Measurements from ENCODE around the gene MX2.
"Not testable (repeated sequence)": the region's sequence is repeated elsewhere in the genome, so short reads cannot be mapped to it uniquely, and the experiment has no call there.

Gene MX2

GRCh38 chr21:41387042-41387819 lies 25.4 kb downstream of the MX2 start:
- DNase-seq (ENCODE audit: low read depth), result no peak

- no peak for DNase-seq (ENCODE audit: low read depth)
Observed at GRCh38 chr21:41387824-41388223, 26.0 kb downstream of the MX2 start.

GRCh38 chr21:41388259-41388658 lies 26.4 kb downstream of the MX2 start:
- no peak for DNase-seq (ENCODE audit: low read depth)

- DNase-seq (ENCODE audit: low read depth), result no peak
Observed at GRCh38 chr21:41390043-41390639, 28.3 kb downstream of the MX2 start.

GRCh38 chr21:41393876-41394465 lies 32.1 kb downstream of the MX2 start:
- no peak for DNase-seq (ENCODE audit: low read depth)

- peak; percentile 45 for DNase-seq (ENCODE audit: low read depth)
Observed at GRCh38 chr21:41396558-41397075, 34.8 kb downstream of the MX2 start.

GRCh38 chr21:41397471-41397891 lies 35.7 kb downstream of the MX2 start:
- no peak for DNase-seq (ENCODE audit: low read depth)

- no peak for DNase-seq (ENCODE audit: low read depth)
Observed at GRCh38 chr21:41398251-41398650, 36.4 kb downstream of the MX2 start.

- no peak for DNase-seq (ENCODE audit: low read depth)
Observed at GRCh38 chr21:41398831-41399230, 37.0 kb downstream of the MX2 start.

GRCh38 chr21:41399246-41399800 lies 37.5 kb downstream of the MX2 start:
- no peak for DNase-seq (ENCODE audit: low read depth)

- DNase-seq (ENCODE audit: low read depth), result no peak
Observed at GRCh38 chr21:41402231-41402630, 40.4 kb downstream of the MX2 start.

- no peak for DNase-seq (ENCODE audit: low read depth)
Observed at GRCh38 chr21:41402796-41403195, 41.0 kb downstream of the MX2 start.

GRCh38 chr21:41403331-41403730 lies 41.5 kb downstream of the MX2 start:
- DNase-seq (ENCODE audit: low read depth), result no peak

- no peak for DNase-seq (ENCODE audit: low read depth)
Observed at GRCh38 chr21:41403966-41404365, 42.1 kb downstream of the MX2 start.

GRCh38 chr21:41405321-41405720 lies 43.5 kb downstream of the MX2 start:
- no peak for DNase-seq (ENCODE audit: low read depth)

GRCh38 chr21:41406340-41406739 lies 44.5 kb downstream of the MX2 start:
- DNase-seq (ENCODE audit: low read depth), result no peak

- DNase-seq (ENCODE audit: low read depth), result no peak
Observed at GRCh38 chr21:41407541-41408460, 46.0 kb downstream of the MX2 start.

GRCh38 chr21:41410361-41410760 lies 48.5 kb downstream of the MX2 start:
- DNase-seq (ENCODE audit: low read depth), result no peak

- DNase-seq (ENCODE audit: low read depth), result no peak
Observed at GRCh38 chr21:41410767-41411448, 49.1 kb downstream of the MX2 start.

GRCh38 chr21:41411449-41412089 lies 49.7 kb downstream of the MX2 start:
- DNase-seq (ENCODE audit: low read depth), result peak; percentile 7

GRCh38 chr21:41417505-41417904 lies 55.7 kb downstream of the MX2 start:
- DNase-seq (ENCODE audit: low read depth), result not testable (repeated sequence)

All from amniotic epithelial cell (primary cell).